Spleen (tissue), 11 donors: ENCODE measurements around the gene UST. TPM values are rescaled to one million over a fixed set of nuclear protein-coding genes. Genes with fewer than 3 reads are reported as not detected.

Source experiments
- DNase-seq: peaks from one replicate; pipeline ENCODE4 v3.0.0-alpha.2; 2020
- H3K27ac ChIP-seq, 8 donors: fragments of 200-600 bp; sonication (generic) in 7 of 8; 1 replicate in 4 of 8; 2 replicates in 4 of 8; pipeline versions ENCODE4 v1.5.0 to v1.8.0; 2016 to 2021; ENCODE audit warnings: inconsistent platforms in 4 of 8, mild to moderate bottlenecking in 4 of 8, moderate library complexity in 1 of 8
- H3K27me3 ChIP-seq, 7 donors: fragments of 200-600 bp; sonication (generic) in 6 of 7; replicated peaks in 1 of 7; 1 replicate in 4 of 7; 2 replicates in 3 of 7; pipeline versions ENCODE4 v1.5.0 to v1.8.0; 2016 to 2021; ENCODE audit warnings: inconsistent platforms in 3 of 7, mild to moderate bottlenecking in 1 of 7
- H3K36me3 ChIP-seq, 6 donors: fragments of 200-600 bp; sonication (generic) in 5 of 6; 1 replicate in 4 of 6; 2 replicates in 2 of 6; pipeline versions ENCODE4 v1.5.0 to v1.8.0; 2016 to 2021; ENCODE audit warnings: inconsistent platforms in 2 of 6
- H3K4me1 ChIP-seq, 6 donors: fragments of 200-600 bp; sonication (generic) in 5 of 6; 1 replicate in 3 of 6; 2 replicates in 3 of 6; pipeline versions ENCODE4 v1.5.0 to v1.8.0; 2016 to 2021; ENCODE audit warnings: inconsistent platforms in 3 of 6
- H3K4me3 ChIP-seq, 8 donors: fragments of 200-600 bp; sonication (generic) in 7 of 8; 1 replicate in 4 of 8; 2 replicates in 4 of 8; pipeline versions ENCODE4 v1.5.0 to v1.8.0; 2016 to 2021; ENCODE audit warnings: inconsistent platforms in 4 of 8, mild to moderate bottlenecking in 4 of 8, moderate library complexity in 2 of 8
- H3K9me3 ChIP-seq, 8 donors: fragments of 200-600 bp; sonication (generic) in 7 of 8; 1 replicate in 4 of 8; 2 replicates in 4 of 8; pipeline versions ENCODE4 v1.5.0 to v1.8.0; 2016 to 2021; ENCODE audit warnings: inconsistent platforms in 4 of 8
- CTCF ChIP-seq, 11 experiments: fragments of 200-600 bp in 7 of 11; fragments of 450-650 bp in 4 of 11; sonication (generic) in 4 of 11; IDR thresholded peaks in 8 of 11; conservative IDR thresholded peaks in 3 of 11; 1 replicate in 7 of 11; 2 replicates in 4 of 11; pipeline versions ENCODE4 v1.4.0 to v1.8.0; 2016 to 2021; ENCODE audit warnings: antibody characterized with exemption in 11 of 11, inconsistent platforms in 4 of 11, mild to moderate bottlenecking in 1 of 11
- POLR2A ChIP-seq, 3 donors: fragments of 450-650 bp; IDR thresholded peaks; one replicate each; pipeline ENCODE4 v1.5.1; 2017; ENCODE audit warnings: antibody characterized with exemption in 3 of 3, mild to moderate bottlenecking in 1 of 3
- POLR2AphosphoS5 ChIP-seq, 3 donors: sonication (generic); formaldehyde crosslinking; IDR thresholded peaks; one replicate each; pipeline ENCODE4 v1.5.1; 2017; ENCODE audit warnings: antibody characterized with exemption in 3 of 3
- WGBS, 5 donors: extraction: QIAGEN DNeasy Blood & Tissue Kit in 3 of 5; methylation state at CpG; one replicate each; pipeline versions ENCODE4 v1.1.5 to v1.1.7; 2013 to 2018; 5-methylcytosine and 5-hydroxymethylcytosine counted together
- intact Hi-C: fragments of 100-400 bp; cut with DNase I; formaldehyde crosslinking; loops from one replicate; pipeline ENCODE4 v1.15.0; 2023; ENCODE audit warnings: low total_unique reads
- polyA plus RNA-seq, 3 donors: library from polyadenylated mRNA; stranded (reverse); fragments of 200-250 nt; gene quantifications; one replicate each; pipeline ENCODE4 v1.2.1, GENCODE V29; 2013
- total RNA-seq, 7 donors: library from RNA; depleted of rRNA in 3 of 7; stranded (reverse); fragments of >200 nt in 3 of 7; fragmentation: NEBNext Ultra II Directional in 4 of 7; extraction: Animal tissue kit (Norgen Biotek cat#: 25700) in 4 of 7; gene quantifications; one replicate each; pipeline versions ENCODE4 v1.1.0 to v1.2.1, GENCODE V29; 2016 to 2021
- donor health status: healthy with polysubstance abuse.
- donor health status: DM: no; HTN: no; CAD: no; lungs with moderate emphysema.
- donor health status: DM: no; HTN: no; CAD: no.
- donor health status: Bipolar disorder and iron deficiency.
- donor health status: healthy.
- donor health status: DM: no; HTN: no; CAD: no.
- donor health status: DM: yes; HTN: yes; CAD: no.

UST gene
- total and polyA plus RNA-seq, 10 donors: 6.4 to 26.8 (median 14.4) TPM

GRCh38 chr6:149014631-149015534, 268.1 kb downstream of the UST start:
- no peaks in the 10 kb centered on the region for H3K27me3 ChIP-seq
- H3K4me1 ChIP-seq: no peaks in the 10 kb centered on the region
- no peak overlapping the region for H3K27ac ChIP-seq
- H3K4me3 ChIP-seq: no peak overlapping the region
- 69 to 85% (median 72%) methylated on average over 7 of the region's 7 CpGs for WGBS, 5 donors
- TF ChIP-seq POLR2AphosphoS5 (IDR thresholded peaks at IDR 0.05): no peak
- no peak for TF ChIP-seq POLR2A (IDR thresholded peaks at IDR 0.05)
- no peak for TF ChIP-seq CTCF (IDR thresholded peaks at IDR 0.05 in 8 of 11, conservative IDR thresholded peaks at IDR 0.05 in 3 of 11)
- intact Hi-C loops: no loop called here
- H3K9me3 ChIP-seq: no peaks in the 10 kb centered on the region
- DNase-seq: no peak
- H3K36me3 ChIP-seq: peaks cover 0 to 13% (median 1%) of the 10 kb centered on the region in 6 donors

- Histone ChIP-seq H3K4me1 (no peaks in the 10 kb centered on the region), H3K9me3 (no peaks in the 10 kb centered on the region), H3K36me3 (peaks cover 0 to 22% (median 4%) of the 10 kb centered on the region in 6 donors), H3K27me3 (no peaks in the 10 kb centered on the region), H3K4me3 (no peak overlapping the region), H3K27ac (no peak overlapping the region)
- no peak for DNase-seq
- TF ChIP-seq POLR2A (IDR thresholded peaks at IDR 0.05) (no peak), POLR2AphosphoS5 (IDR thresholded peaks at IDR 0.05) (no peak), CTCF (IDR thresholded peaks at IDR 0.05 in 8 of 11, conservative IDR thresholded peaks at IDR 0.05 in 3 of 11) (no peak)
- 58 to 79% (median 71%) methylated on average over 9 of the region's 9 CpGs for WGBS, 5 donors
- intact Hi-C loops: no loop called here
Observed at GRCh38 chr6:149015535-149016525, 269.0 kb downstream of the UST start.

GRCh38 chr6:149016716-149017115, 269.9 kb downstream of the UST start:
- 91 to 95% (median 93%) methylated on average over 7 of the region's 7 CpGs for WGBS, 5 donors
- no peaks in the 10 kb centered on the region for H3K4me1 ChIP-seq
- H3K27ac ChIP-seq: no peak overlapping the region
- H3K9me3 ChIP-seq: no peaks in the 10 kb centered on the region
- TF ChIP-seq CTCF (IDR thresholded peaks at IDR 0.05 in 8 of 11, conservative IDR thresholded peaks at IDR 0.05 in 3 of 11) (no peak), POLR2A (IDR thresholded peaks at IDR 0.05) (no peak), POLR2AphosphoS5 (IDR thresholded peaks at IDR 0.05) (no peak)
- intact Hi-C loops: no loop called here
- no peak overlapping the region for H3K4me3 ChIP-seq
- DNase-seq: no peak
- no peaks in the 10 kb centered on the region for H3K27me3 ChIP-seq
- peaks cover 0 to 31% (median 7%) of the 10 kb centered on the region in 6 donors for H3K36me3 ChIP-seq
